ENCODE measurements around the gene DIAPH3. TPM values are rescaled to one million over a fixed set of nuclear protein-coding genes. Genes with fewer than 3 reads are reported as not detected.

The DIAPH3 gene
- total and polyA plus RNA-seq, 2 of the 8 experiments (the other 6 are each of a cell fraction or from before 2014, with no cell fraction given) = 8.0 to 30.8 TPM

GRCh38 chr13:60099631-60100420, 63.9 kb downstream of the DIAPH3 start:
- ChIA-PET POLR2A (ENCODE audit: partially characterized antibody) (no interaction called here), CTCF (ENCODE audit: partially characterized antibody) (interaction anchor here (0.6 kb wide), 1 partner anchor 249 kb away, joined by 3 read pairs; no protein-coding TSS in a partner anchor)
- peaks cover 6% of the 10 kb centered on the region for H3K79me1 ChIP-seq (ENCODE audit: low read depth, low read length)
- no peaks in the 10 kb centered on the region for H3K23me2 ChIP-seq (ENCODE audit: low read depth, low read length)
- H2BK12ac ChIP-seq (ENCODE audit: low read depth, low read length) = no peak overlapping the region
- H3K9me3 ChIP-seq (ENCODE audit: insufficient read depth in 2 of 2, low read depth in 1 of 2, low read length in 1 of 2) = no peaks in the 10 kb centered on the region
- no peaks in the 10 kb centered on the region for H3K27me3 ChIP-seq (replicated peaks in 1 of 4; ENCODE audit: control insufficient read depth in 3 of 4, extremely low read depth in 1 of 4, insufficient read depth in 3 of 4, low read length in 3 of 4)
- WGBS, 2 experiments (ENCODE audit: extremely low coverage in 1 of 2, insufficient coverage in 1 of 2, insufficient read length in 1 of 2, insufficient replicate concordance in 2 of 2, low coverage in 1 of 2, low lambda C conversion rate in 2 of 2, missing lambda C conversion rate in 1 of 2) = 88% methylated on average over 4 of the region's 4 CpGs; no CpG with 5 or more reads in 1 of the 2 experiments
- H4K20me1 ChIP-seq (replicated peaks in 1 of 2; ENCODE audit: control insufficient read depth in 1 of 2, insufficient read depth in 2 of 2, low read length in 2 of 2) = no peaks in the 10 kb centered on the region
- H4K5ac ChIP-seq (ENCODE audit: insufficient read length, low read depth, low read length) = no peak overlapping the region
- H2BK20ac ChIP-seq (ENCODE audit: low read length) = no peak overlapping the region
- H3K4me1 ChIP-seq (replicated peaks in 1 of 4; ENCODE audit: control insufficient read depth in 3 of 4, insufficient read depth in 4 of 4, low read length in 3 of 4) = peaks cover 0 to 4% (median 2%) of the 10 kb centered on the region in 4 experiments; a peak in 2 of 7 replicates
- H3K4ac ChIP-seq (replicated peaks; ENCODE audit: insufficient read length, low read depth, low read length) = no peak overlapping the region
- H3K36me3 ChIP-seq (ENCODE audit: control insufficient read depth in 2 of 4, insufficient read depth in 4 of 4, low read length in 3 of 4) = peaks cover 0 to 2% (median 0%) of the 10 kb centered on the region in 4 experiments; a peak in 2 of 8 replicates
- H3K18ac ChIP-seq (ENCODE audit: extremely low read depth, low read length) = no peak overlapping the region
- H3K9ac ChIP-seq (replicated peaks in 1 of 4; ENCODE audit: extremely low read depth in 1 of 4, low read depth in 3 of 4, low read length in 3 of 4) = no peak overlapping the region
- no peak overlapping the region for H2AFZ ChIP-seq (ENCODE audit: low read length)
- H3K14ac ChIP-seq (ENCODE audit: insufficient read length) = no peak overlapping the region
- no peak overlapping the region for H3K27ac ChIP-seq (ENCODE audit: low read depth, low read length)
- H3K4me3 ChIP-seq (ENCODE audit: extremely low read depth in 1 of 4, insufficient read depth in 2 of 4, low read depth in 3 of 4, low read length in 4 of 4) = no peak overlapping the region
- FAIRE-seq (no peak), DNase-seq (ENCODE audit: low read depth in 1 of 2, low spot score in 2 of 2) (no peak)
- no peak overlapping the region for H4K91ac ChIP-seq (replicated peaks; ENCODE audit: insufficient read length, low read length)
- H3K4me2 ChIP-seq (ENCODE audit: insufficient read depth in 1 of 2, low read depth in 2 of 2, low read length in 2 of 2) = no peak overlapping the region
- no peak overlapping the region for H2BK5ac ChIP-seq (ENCODE audit: low read depth, low read length)
- H3K79me2 ChIP-seq (ENCODE audit: control insufficient read depth in 1 of 2, insufficient read depth in 2 of 2, low read length in 2 of 2) = peaks cover 4 to 47% of the 10 kb centered on the region in 2 experiments; a peak in 3 of 4 replicates
- no peak overlapping the region for H3K23ac ChIP-seq (ENCODE audit: insufficient read length)
- H4K8ac ChIP-seq (ENCODE audit: extremely low read depth, insufficient read depth, low read length) = no peak overlapping the region
- no peak overlapping the region for H3K56ac ChIP-seq (replicated peaks; ENCODE audit: insufficient read length, low read depth, low read length)
- H2BK120ac ChIP-seq (replicated peaks; ENCODE audit: low read depth, low read length) = no peak overlapping the region
- no peak overlapping the region for H2BK15ac ChIP-seq (ENCODE audit: low read length)
- H2AK5ac ChIP-seq (ENCODE audit: low read depth, low read length) = no peak overlapping the region
- TF ChIP-seq CHD1 (IDR thresholded peaks at IDR 0.05; ENCODE audit: low read depth, low read length) = no peak
- no peak for TF ChIP-seq ATF3 (IDR thresholded peaks at IDR 0.05; ENCODE audit: insufficient read depth, low read depth, low read length)
- no peak for TF ChIP-seq KDM4A (IDR thresholded peaks at IDR 0.05; ENCODE audit: low read depth, low read length, severe bottlenecking)
- no peak for TF ChIP-seq SP1 (IDR thresholded peaks at IDR 0.05; ENCODE audit: low read depth, low read length)
- TF ChIP-seq JUN (IDR thresholded peaks at IDR 0.05; ENCODE audit: low read depth, low read length) = no peak
- TF ChIP-seq BRCA1 (IDR thresholded peaks at IDR 0.05; ENCODE audit: low read depth, low read length) = no peak

All from H1 (cell line).